Calu3 (cell line): ENCODE measurements around the gene NPM1. TPM values are rescaled to one million over a fixed set of nuclear protein-coding genes. Genes with fewer than 3 reads are reported as not detected.

Experiments
- BruUV-seq: library from RNA; stranded (reverse); fragments of 400-500 nt; replicated peaks from 2 replicates; lab custom pipeline; 2021; lab: Mats Ljungman, UMichigan
- CTCF ChIA-PET: fragments of 300-600 bp; sonication (Branson Sonifier 250); formaldehyde crosslinking; loops from one replicate; lab custom pipeline; 2022; ENCODE audit warnings: antibody characterized with exemption; lab: Charles Lee
- DNase-seq: peaks from one replicate; pipeline ENCODE4 v3.0.0; 2022
- H3K27ac Mint-ChIP-seq: one replicate; pipeline ENCODE4 v1.8.0; 2022; ENCODE audit warnings: mixed read lengths; ENCODE audit not compliant: unreplicated experiment
- H3K27me3 Mint-ChIP-seq: one replicate; pipeline ENCODE4 v1.8.0; 2022; ENCODE audit warnings: mixed read lengths; ENCODE audit not compliant: unreplicated experiment
- H3K36me3 Mint-ChIP-seq: one replicate; pipeline ENCODE4 v1.8.0; 2022; ENCODE audit warnings: mild to moderate bottlenecking, moderate library complexity, mixed read lengths; ENCODE audit not compliant: insufficient read depth, unreplicated experiment
- H3K4me1 Mint-ChIP-seq: one replicate; pipeline ENCODE4 v1.8.0; 2022; ENCODE audit warnings: mild to moderate bottlenecking, low read depth, mixed read lengths; ENCODE audit not compliant: unreplicated experiment
- H3K4me3 Mint-ChIP-seq: one replicate; pipeline ENCODE4 v1.8.0; 2022; ENCODE audit warnings: mild to moderate bottlenecking, low read depth, moderate library complexity, mixed read lengths; ENCODE audit not compliant: unreplicated experiment
- H3K9me3 Mint-ChIP-seq: one replicate; pipeline ENCODE4 v1.8.0; 2022; ENCODE audit warnings: low read depth, mixed read lengths; ENCODE audit not compliant: unreplicated experiment
- CTCF ChIP-seq: fragments of 200-600 bp; IDR thresholded peaks from one replicate; pipeline ENCODE4 v1.8.0; 2022; ENCODE audit warnings: antibody characterized with exemption; ENCODE audit not compliant: unreplicated experiment
- intact Hi-C: fragments of 100-400 bp; cut with micrococcal nuclease; formaldehyde crosslinking; loops from one replicate; pipeline ENCODE4 v1.10.0; 2022; ENCODE audit not compliant: unreplicated experiment
- total RNA-seq: library from RNA; stranded (reverse); gene quantifications from 2 replicates; pipeline ENCODE4 v1.2.3, GENCODE V29; 2022

The NPM1 gene
- total RNA-seq, 1 experiment from 2014 or later = 1,863 TPM

GRCh38 chr5:171432076-171432475 is 44.4 kb downstream of the NPM1 start:
- Mint-ChIP-seq H3K36me3 (peaks cover 6% of the 10 kb centered on the region), H3K4me3 (no peak overlapping the region), H3K4me1 (peaks cover 20% of the 10 kb centered on the region), H3K27me3 (peaks cover 18% of the 10 kb centered on the region), H3K27ac (no peak overlapping the region), H3K9me3 (no peaks in the 10 kb centered on the region)
- no peak for DNase-seq
- no TSS peak for BruUV-seq
- CTCF ChIA-PET = interaction anchor here (0.6 kb wide), 1 partner anchor 20 kb away, joined by 5 read pairs; no protein-coding TSS in a partner anchor
- intact Hi-C loops = no loop called here
- no peak for TF ChIP-seq CTCF

GRCh38 chr5:171432583-171433351 is 45.1 kb downstream of the NPM1 start:
- DNase-seq = no peak
- Mint-ChIP-seq H3K4me3 (no peak overlapping the region), H3K4me1 (peaks cover 16% of the 10 kb centered on the region), H3K36me3 (peaks cover 6% of the 10 kb centered on the region), H3K27me3 (peaks cover 14% of the 10 kb centered on the region), H3K9me3 (no peaks in the 10 kb centered on the region), H3K27ac (no peak overlapping the region)
- no TSS peak for BruUV-seq
- intact Hi-C loops = no loop called here
- no peak for TF ChIP-seq CTCF
- CTCF ChIA-PET = interaction anchor here (0.6 kb wide), 1 partner anchor 19 kb away, joined by 5 read pairs; no protein-coding TSS in a partner anchor

GRCh38 chr5:171433352-171433698 is 45.7 kb downstream of the NPM1 start:
- Mint-ChIP-seq H3K27ac (no peak overlapping the region), H3K36me3 (peaks cover 6% of the 10 kb centered on the region), H3K4me3 (no peak overlapping the region), H3K9me3 (no peaks in the 10 kb centered on the region), H3K4me1 (peaks cover 11% of the 10 kb centered on the region), H3K27me3 (peaks cover 8% of the 10 kb centered on the region)
- no TSS peak for BruUV-seq
- DNase-seq = no peak
- TF ChIP-seq CTCF = no peak
- CTCF ChIA-PET = no interaction called here
- intact Hi-C loops = no loop called here

GRCh38 chr5:171433982-171434676 is 46.5 kb downstream of the NPM1 start:
- peaks cover 6% of the 10 kb centered on the region for H3K36me3 Mint-ChIP-seq
- BruUV-seq = no TSS peak
- intact Hi-C loops = no loop called here
- no peaks in the 10 kb centered on the region for H3K9me3 Mint-ChIP-seq
- H3K27ac Mint-ChIP-seq = no peak overlapping the region
- H3K27me3 Mint-ChIP-seq = peaks cover under 1% of the 10 kb centered on the region
- TF ChIP-seq CTCF = no peak
- H3K4me1 Mint-ChIP-seq = peaks cover 11% of the 10 kb centered on the region
- no peak for DNase-seq
- no peak overlapping the region for H3K4me3 Mint-ChIP-seq
- CTCF ChIA-PET = no interaction called here
